Suprapubic skin (tissue), 4 donors: ENCODE results near the gene F8.

ENCODE experiments used
- POLR2A ChIP-seq, 2 donors: fragments of 450-650 bp; IDR thresholded peaks; one replicate each; pipeline ENCODE4 v1.6.1; 2017; ENCODE audit warnings: antibody characterized with exemption in 2 of 2, mild to moderate bottlenecking in 2 of 2, moderate library complexity in 2 of 2
- POLR2AphosphoS5 ChIP-seq, 3 donors: sonication (generic); formaldehyde crosslinking; IDR thresholded peaks; one replicate each; pipeline ENCODE4 v1.6.1; 2017; ENCODE audit warnings: antibody characterized with exemption in 3 of 3
- TF ChIP-seq, protein P1 (sequence below), 2 donors: fragments of 200-600 bp in 1 of 2; fragments of 450-650 bp in 1 of 2; sonication (generic) in 1 of 2; IDR thresholded peaks; one replicate each; pipeline ENCODE4 v1.5.1; 2016 to 2019; ENCODE audit warnings: antibody characterized with exemption in 2 of 2, mild to moderate bottlenecking in 1 of 2, moderate library complexity in 1 of 2

DNA sequence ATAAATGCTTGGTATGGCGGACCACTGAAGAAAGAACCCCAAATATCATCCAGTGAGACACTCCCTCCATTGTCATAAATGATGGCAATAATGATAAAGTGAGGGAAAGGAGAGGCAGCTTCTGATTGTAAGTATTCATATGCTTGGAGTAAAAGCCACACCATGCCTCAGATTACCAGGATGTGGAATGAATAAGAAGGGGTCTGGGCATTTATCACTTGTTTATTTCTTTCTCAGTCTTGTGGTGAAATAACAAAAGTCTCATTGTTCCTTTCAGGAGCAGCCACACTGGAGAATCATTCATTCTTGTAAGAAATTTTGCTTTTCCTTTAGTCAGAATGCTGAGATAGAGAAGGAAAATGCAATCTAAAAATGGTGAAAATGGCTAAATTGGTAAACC is 21.7 kb downstream of the F8 start:
- no peak for TF ChIP-seq POLR2A (IDR thresholded peaks at IDR 0.05)
- TF ChIP-seq, protein P1, sequence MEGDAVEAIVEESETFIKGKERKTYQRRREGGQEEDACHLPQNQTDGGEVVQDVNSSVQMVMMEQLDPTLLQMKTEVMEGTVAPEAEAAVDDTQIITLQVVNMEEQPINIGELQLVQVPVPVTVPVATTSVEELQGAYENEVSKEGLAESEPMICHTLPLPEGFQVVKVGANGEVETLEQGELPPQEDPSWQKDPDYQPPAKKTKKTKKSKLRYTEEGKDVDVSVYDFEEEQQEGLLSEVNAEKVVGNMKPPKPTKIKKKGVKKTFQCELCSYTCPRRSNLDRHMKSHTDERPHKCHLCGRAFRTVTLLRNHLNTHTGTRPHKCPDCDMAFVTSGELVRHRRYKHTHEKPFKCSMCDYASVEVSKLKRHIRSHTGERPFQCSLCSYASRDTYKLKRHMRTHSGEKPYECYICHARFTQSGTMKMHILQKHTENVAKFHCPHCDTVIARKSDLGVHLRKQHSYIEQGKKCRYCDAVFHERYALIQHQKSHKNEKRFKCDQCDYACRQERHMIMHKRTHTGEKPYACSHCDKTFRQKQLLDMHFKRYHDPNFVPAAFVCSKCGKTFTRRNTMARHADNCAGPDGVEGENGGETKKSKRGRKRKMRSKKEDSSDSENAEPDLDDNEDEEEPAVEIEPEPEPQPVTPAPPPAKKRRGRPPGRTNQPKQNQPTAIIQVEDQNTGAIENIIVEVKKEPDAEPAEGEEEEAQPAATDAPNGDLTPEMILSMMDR (IDR thresholded peaks at IDR 0.05) = no peak
- TF ChIP-seq POLR2AphosphoS5 (IDR thresholded peaks at IDR 0.05) = no peak
